Measurements from ENCODE around the gene LHB. TPM values are rescaled to one million over a fixed set of nuclear protein-coding genes. Genes with fewer than 3 reads are reported as not detected.
A peak's percentile ranks its signal among the peaks of the same experiment; 100 is the strongest.
"Not testable (repeated sequence)": the region's sequence is repeated elsewhere in the genome, so short reads cannot be mapped to it uniquely, and the experiment has no call there.

The LHB gene
- total RNA-seq, 4 donors from 2014 or later: 1.9 TPM; not detected in 3

GRCh38 chr19:49057636-49058234 lies 40.8 kb upstream of the LHB start, which contains the start of gene CGB7:
TSS of gene CGB7 (minus strand) at chr19:49057749. CDS start at chr19:49055375, 2,374 bp downstream.
- no peaks in the 10 kb centered on the region for H3K36me3 ChIP-seq
- ATAC-seq (peak; percentile 73 to 77), DNase-seq (peak; percentile 47 to 70)
- H3K4me1 ChIP-seq: peaks cover 6 to 23% of the 10 kb centered on the region in 2 donors
- intact Hi-C loops (cut with DNase I; ENCODE audit: low total_unique reads): no loop called here
- TF ChIP-seq, protein P1, sequence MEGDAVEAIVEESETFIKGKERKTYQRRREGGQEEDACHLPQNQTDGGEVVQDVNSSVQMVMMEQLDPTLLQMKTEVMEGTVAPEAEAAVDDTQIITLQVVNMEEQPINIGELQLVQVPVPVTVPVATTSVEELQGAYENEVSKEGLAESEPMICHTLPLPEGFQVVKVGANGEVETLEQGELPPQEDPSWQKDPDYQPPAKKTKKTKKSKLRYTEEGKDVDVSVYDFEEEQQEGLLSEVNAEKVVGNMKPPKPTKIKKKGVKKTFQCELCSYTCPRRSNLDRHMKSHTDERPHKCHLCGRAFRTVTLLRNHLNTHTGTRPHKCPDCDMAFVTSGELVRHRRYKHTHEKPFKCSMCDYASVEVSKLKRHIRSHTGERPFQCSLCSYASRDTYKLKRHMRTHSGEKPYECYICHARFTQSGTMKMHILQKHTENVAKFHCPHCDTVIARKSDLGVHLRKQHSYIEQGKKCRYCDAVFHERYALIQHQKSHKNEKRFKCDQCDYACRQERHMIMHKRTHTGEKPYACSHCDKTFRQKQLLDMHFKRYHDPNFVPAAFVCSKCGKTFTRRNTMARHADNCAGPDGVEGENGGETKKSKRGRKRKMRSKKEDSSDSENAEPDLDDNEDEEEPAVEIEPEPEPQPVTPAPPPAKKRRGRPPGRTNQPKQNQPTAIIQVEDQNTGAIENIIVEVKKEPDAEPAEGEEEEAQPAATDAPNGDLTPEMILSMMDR (IDR thresholded peaks at IDR 0.05 in 4 of 5, conservative IDR thresholded peaks at IDR 0.05 in 1 of 5): no peak
- peak; percentile 20 to 37 for TF ChIP-seq POLR2A (IDR thresholded peaks at IDR 0.05)
- no peaks in the 10 kb centered on the region for H3K27me3 ChIP-seq
- H3K9me3 ChIP-seq: no peaks in the 10 kb centered on the region
- H3K4me3 ChIP-seq: peak within 1 kb of the TSS; percentile 49 to 77 (median 68)
- in situ Hi-C loops (cut with MboI; ENCODE audit: low sequenced_read_pairs in 4 of 4): no loop called here
- peak within 1 kb of the TSS; percentile 64 to 74 (median 70) for H3K27ac ChIP-seq

GRCh38 chr19:49056902-49057596 lies 40.2 kb upstream of the LHB start:
- intact Hi-C loops (cut with DNase I; ENCODE audit: low total_unique reads): loop anchor here (1.0 kb wide), 1 partner anchor 17 kb away; no protein-coding TSS in a partner anchor
- H3K9me3 ChIP-seq; H3K36me3 ChIP-seq; in situ Hi-C loops (cut with MboI; ENCODE audit: low sequenced_read_pairs in 4 of 4); DNase-seq; H3K27me3 ChIP-seq: not testable (repeated sequence)
- Histone ChIP-seq H3K4me3 (peak overlapping the region; percentile 49 to 77 (median 68)), H3K4me1 (peaks cover 6 to 23% of the 10 kb centered on the region in 2 donors), H3K27ac (peak overlapping the region; percentile 64 to 74 (median 67))
- ATAC-seq: peak; percentile 25 to 27

GRCh38 chr19:49056101-49056901 lies 39.4 kb upstream of the LHB start:
- in situ Hi-C loops (cut with MboI; ENCODE audit: low sequenced_read_pairs in 4 of 4): no loop called here
- Histone ChIP-seq H3K9me3 (no peaks in the 10 kb centered on the region), H3K36me3 (no peaks in the 10 kb centered on the region), H3K27ac (peak overlapping the region; percentile 64 to 74 (median 67)), H3K27me3 (no peaks in the 10 kb centered on the region), H3K4me1 (peaks cover 6 to 23% of the 10 kb centered on the region in 2 donors), H3K4me3 (peak overlapping the region; percentile 49 to 77 (median 68))
- intact Hi-C loops (cut with DNase I; ENCODE audit: low total_unique reads): loop anchor here (1.0 kb wide), 1 partner anchor 18 kb away; no protein-coding TSS in a partner anchor
- DNase-seq: peak in 1 of 2 donors; percentile 43
- peak; percentile 66 to 74 for ATAC-seq
- peak in 1 of 2 donors; percentile 33 for TF ChIP-seq POLR2A (IDR thresholded peaks at IDR 0.05)
- TF ChIP-seq, protein P1 (IDR thresholded peaks at IDR 0.05 in 4 of 5, conservative IDR thresholded peaks at IDR 0.05 in 1 of 5): peak; percentile 13 to 70 (median 65)

GRCh38 chr19:49050376-49051033 lies 33.6 kb upstream of the LHB start:
- ATAC-seq; DNase-seq; H3K27ac ChIP-seq; in situ Hi-C loops (cut with MboI; ENCODE audit: low sequenced_read_pairs in 4 of 4); H3K27me3 ChIP-seq; H3K4me1 ChIP-seq; H3K9me3 ChIP-seq; H3K4me3 ChIP-seq; H3K36me3 ChIP-seq: not testable (repeated sequence)
- intact Hi-C loops (cut with DNase I; ENCODE audit: low total_unique reads): loop anchor here (5.0 kb wide), 1 partner anchor 253 kb away; no protein-coding TSS in a partner anchor

DNA sequence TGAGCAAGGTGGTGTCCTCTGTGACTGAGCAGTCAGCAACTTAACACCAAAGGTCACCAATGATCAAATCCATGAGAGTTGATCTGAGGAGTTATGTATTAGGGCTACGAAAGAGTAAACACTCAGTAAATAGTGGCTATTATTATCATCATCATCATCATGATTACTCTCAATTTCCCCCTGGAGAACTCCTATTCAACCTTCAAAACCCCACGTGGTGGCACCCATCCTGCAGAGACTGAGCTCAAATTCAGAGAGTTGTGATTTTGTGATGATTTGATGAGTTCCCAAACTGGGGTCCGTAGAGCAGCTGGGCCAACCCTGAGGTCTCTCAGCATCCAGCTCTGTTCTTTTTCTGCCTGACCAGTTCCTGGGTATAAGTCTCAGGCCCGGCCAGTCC lies 32.9 kb upstream of the LHB start:
- H3K27me3 ChIP-seq; DNase-seq; in situ Hi-C loops (cut with MboI; ENCODE audit: low sequenced_read_pairs in 4 of 4); H3K4me1 ChIP-seq; H3K27ac ChIP-seq; ATAC-seq; H3K36me3 ChIP-seq; H3K4me3 ChIP-seq; H3K9me3 ChIP-seq: not testable (repeated sequence)
- intact Hi-C loops (cut with DNase I; ENCODE audit: low total_unique reads): loop anchor here (5.0 kb wide), 1 partner anchor 253 kb away; no protein-coding TSS in a partner anchor

- ATAC-seq; H3K9me3 ChIP-seq; H3K27ac ChIP-seq; H3K4me1 ChIP-seq; intact Hi-C loops (cut with DNase I; ENCODE audit: low total_unique reads); H3K36me3 ChIP-seq; H3K27me3 ChIP-seq; in situ Hi-C loops (cut with MboI; ENCODE audit: low sequenced_read_pairs in 4 of 4); DNase-seq; H3K4me3 ChIP-seq: not testable (repeated sequence)
Measured at GRCh38 chr19:49049011-49049410, 32.1 kb upstream of the LHB start, which contains the start of gene CGB8. TSS of gene CGB8 (minus strand) at chr19:49049111. CDS start at chr19:49048739, 372 bp downstream.

- intact Hi-C loops (cut with DNase I; ENCODE audit: low total_unique reads); H3K9me3 ChIP-seq; DNase-seq; H3K36me3 ChIP-seq; H3K4me3 ChIP-seq; H3K27me3 ChIP-seq; ATAC-seq; in situ Hi-C loops (cut with MboI; ENCODE audit: low sequenced_read_pairs in 4 of 4); H3K27ac ChIP-seq; H3K4me1 ChIP-seq: not testable (repeated sequence)
Measured at GRCh38 chr19:49043548-49043947, 26.7 kb upstream of the LHB start, which contains the start of gene CGB5. TSS of gene CGB5 (plus strand) at chr19:49043848. CDS start at chr19:49044210, 362 bp downstream.

DNA sequence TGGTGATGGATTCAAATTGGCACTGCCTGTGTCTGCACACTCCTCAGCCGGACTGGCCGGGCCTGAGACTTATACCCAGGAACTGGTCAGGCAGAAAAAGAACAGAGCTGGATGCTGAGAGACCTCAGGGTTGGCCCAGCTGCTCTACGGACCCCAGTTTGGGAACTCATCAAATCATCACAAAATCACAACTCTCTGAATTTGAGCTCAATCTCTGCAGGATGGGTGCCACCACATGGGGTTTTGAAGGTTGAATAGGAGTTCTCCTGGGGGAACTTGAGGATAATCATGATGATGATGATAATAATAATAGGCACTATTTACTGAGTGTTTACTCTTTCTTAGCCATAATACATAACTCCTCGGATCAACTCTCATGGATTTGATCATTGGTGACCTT lies 25.8 kb upstream of the LHB start:
- ATAC-seq; DNase-seq; intact Hi-C loops (cut with DNase I; ENCODE audit: low total_unique reads); H3K4me1 ChIP-seq; H3K4me3 ChIP-seq; H3K27me3 ChIP-seq; in situ Hi-C loops (cut with MboI; ENCODE audit: low sequenced_read_pairs in 4 of 4); H3K9me3 ChIP-seq; H3K36me3 ChIP-seq; H3K27ac ChIP-seq: not testable (repeated sequence)
